GM12878 (cell line): ENCODE results near the gene MRAP2. TPM values are rescaled to one million over a fixed set of nuclear protein-coding genes. Genes with fewer than 3 reads are reported as not detected.

ENCODE experiments used
- ATAC-seq: fragments of 200-7000 bp; cut with Tn5 transposase; 3 replicates; pipeline ENCODE4 v1.9.1; 2020; ENCODE audit warnings: mild to moderate bottlenecking, moderate library complexity
- BruUV-seq: library from RNA; stranded (reverse); fragments of 400-500 nt; replicated peaks from 2 replicates; lab custom pipeline; 2021; lab: Mats Ljungman, UMichigan
- CTCF ChIA-PET: fragments of 300-600 bp; sonication (Branson Sonifier 250); formaldehyde crosslinking; extraction: SDS; loops from one replicate; lab custom pipeline; 2021; ENCODE audit warnings: inconsistent platforms; lab: Yijun Ruan, JAX
- POLR2A ChIA-PET: fragments of 350-600 bp; formaldehyde crosslinking; extraction: SDS; loops from one replicate; lab custom pipeline; 2021; ENCODE audit warnings: inconsistent platforms; lab: Charles Lee
- RAD21 ChIA-PET: fragments of 300-600 bp; sonication (Branson Sonifier 250); formaldehyde crosslinking; loops from one replicate; lab custom pipeline; 2023; ENCODE audit warnings: antibody characterized with exemption; ENCODE audit not compliant: unreplicated experiment; lab: Charles Lee
- SMC1A ChIA-PET: fragments of 300-600 bp; sonication (Branson Sonifier 250); formaldehyde crosslinking; loops from one replicate; lab custom pipeline; 2023; ENCODE audit not compliant: unreplicated experiment, uncharacterized antibody; lab: Charles Lee
- DNase-seq: peaks from one replicate; pipeline ENCODE4 v3.0.0-alpha.2; 2011; ENCODE audit warnings: low read depth, low spot score
- FAIRE-seq: peaks from 3 replicates; lab custom pipeline; 2011; peaks lifted over from hg19 to GRCh38; lab: Jason Lieb, UNC
- H2AFZ ChIP-seq: 2 replicates; pipeline ENCODE4 v1.6.0; 2011; ENCODE audit warnings: low read depth, low read length, control low read depth; ENCODE audit not compliant: control insufficient read depth
- H3K27ac ChIP-seq: 2 replicates; pipeline ENCODE4 v1.5.1; 2011; ENCODE audit warnings: control low read depth; ENCODE audit not compliant: control insufficient read depth, insufficient read depth
- H3K27me3 ChIP-seq, 2 experiments: replicated peaks in 1 of 2; 2 replicates each; pipeline versions ENCODE4 v1.6.0 to v1.6.1; 2011; ENCODE audit warnings: low read length in 1 of 2; ENCODE audit not compliant: control insufficient read depth in 2 of 2, insufficient read depth in 2 of 2
- H3K36me3 ChIP-seq, 2 experiments: 2 replicates each; pipeline ENCODE4 v1.5.1; 2011; ENCODE audit warnings: low read length in 1 of 2; ENCODE audit not compliant: control insufficient read depth in 2 of 2, insufficient read depth in 2 of 2
- H3K4me1 ChIP-seq: 2 replicates; pipeline ENCODE4 v1.6.1; 2011; ENCODE audit warnings: mild to moderate bottlenecking, low read length, moderate library complexity, mixed read lengths; ENCODE audit not compliant: control insufficient read depth, insufficient read depth
- H3K4me2 ChIP-seq: 2 replicates; pipeline ENCODE4 v1.6.0; 2011; ENCODE audit warnings: control low read depth; ENCODE audit not compliant: control insufficient read depth, insufficient read depth
- H3K4me3 ChIP-seq: fragments of 200-600 bp; sonication (generic); 2 replicates; pipeline ENCODE4 v1.5.1; 2016
- H3K79me2 ChIP-seq: 2 replicates; pipeline ENCODE4 v1.6.0; 2011; ENCODE audit warnings: low read length; ENCODE audit not compliant: control insufficient read depth, insufficient read depth
- H3K9ac ChIP-seq: 2 replicates; pipeline ENCODE4 v1.8.0; 2011; ENCODE audit warnings: low read length, control low read depth, mixed read lengths; ENCODE audit not compliant: control insufficient read depth, insufficient read depth
- H3K9me3 ChIP-seq: replicated peaks from 3 replicates; pipeline ENCODE4 v1.5.1; 2011; ENCODE audit warnings: mild to moderate bottlenecking, low read length; ENCODE audit not compliant: control insufficient read depth, insufficient read depth
- H4K20me1 ChIP-seq: 2 replicates; pipeline ENCODE4 v1.6.0; 2011; ENCODE audit not compliant: control insufficient read depth, insufficient read depth
- CBX3 ChIP-seq: fragments of 200-600 bp; sonication (generic); IDR thresholded peaks from 2 replicates; pipeline ENCODE4 v1.6.1; 2016; ENCODE audit warnings: low read depth, borderline replicate concordance
- ETV6 ChIP-seq, 2 experiments: fragments of 450-650 bp in 1 of 2; IDR thresholded peaks in 1 of 2; conservative IDR thresholded peaks in 1 of 2; 2 replicates each; pipeline ENCODE4 v1.6.1; 2014; ENCODE audit warnings: antibody characterized with exemption in 1 of 2, borderline replicate concordance in 1 of 2, low read depth in 1 of 2, mild to moderate bottlenecking in 1 of 2, moderate library complexity in 1 of 2
- IKZF1 ChIP-seq: fragments of 450-650 bp; conservative IDR thresholded peaks from 2 replicates; pipeline ENCODE4 v1.6.1; 2017; ENCODE audit warnings: antibody characterized with exemption, mild to moderate bottlenecking
- MEF2B ChIP-seq: fragments of 450-650 bp; IDR thresholded peaks from 2 replicates; pipeline ENCODE4 v1.6.1; 2018; ENCODE audit warnings: mild to moderate bottlenecking, moderate library complexity; ENCODE audit not compliant: partially characterized antibody, poor library complexity, severe bottlenecking
- MYB ChIP-seq: fragments of 150-350 bp; IDR thresholded peaks from 2 replicates; pipeline ENCODE4 v1.6.1; 2014; ENCODE audit warnings: mild to moderate bottlenecking, low read depth, low read length, borderline replicate concordance
- RBBP5 ChIP-seq: fragments of 200-600 bp; sonication (generic); conservative IDR thresholded peaks from 2 replicates; pipeline ENCODE4 v1.6.1; 2016
- SIN3A ChIP-seq: IDR thresholded peaks from 2 replicates; pipeline ENCODE4 v1.6.1; 2012; ENCODE audit warnings: low read depth, low read length, improper control_type of control experiment
- TBL1XR1 ChIP-seq: IDR thresholded peaks from 2 replicates; pipeline ENCODE4 v1.6.1; 2012; ENCODE audit warnings: low read depth, low read length, improper control_type of control experiment
- in situ Hi-C: fragments of 300-500 bp; cut with MboI; formaldehyde crosslinking; loops from 9 replicates; pipeline ENCODE4 v1.14.3; 2018; ENCODE audit warnings: mixed read lengths
- intact Hi-C: fragments of 100-400 bp; cut with micrococcal nuclease; formaldehyde crosslinking; loops from one replicate; pipeline ENCODE4 v1.14.2; 2022; ENCODE audit not compliant: unreplicated experiment
- polyA plus RNA-seq, 11 experiments: library from polyadenylated mRNA; depleted of rRNA in 4 of 11; unstranded in 6 of 11; stranded (reverse) in 5 of 11; fragments of >200 nt; fragmentation: Nextera tagmentation in 4 of 11; fragmentation: Illumina TruSeq in 1 of 11; extraction: Ambion mirVana in 4 of 11; extraction: Trizol in 1 of 11; gene quantifications; 1 replicate in 1 of 11; 2 replicates in 10 of 11; pipeline versions ENCODE4 v1.2.1 to v1.2.3, GENCODE V29; 2011 to 2016; ENCODE audit warnings: inconsistent platforms in 2 of 11, missing spikeins in 2 of 11, low read depth in 1 of 11
- total RNA-seq, 4 experiments: library from RNA; depleted of rRNA in 3 of 4; stranded (reverse); fragments of >200 nt in 3 of 4; fragmentation: Illumina TruSeq in 1 of 4; extraction: Trizol in 1 of 4; gene quantifications; 2 replicates each; pipeline versions ENCODE4 v1.2.1 to v1.2.3, GENCODE V29; 2013 to 2021
- TF ChIP-seq, protein P1 (sequence below): fragments of 450-650 bp; IDR thresholded peaks from 2 replicates; pipeline ENCODE4 v1.6.1; 2016; ENCODE audit warnings: mild to moderate bottlenecking
- TF ChIP-seq, protein P2 (sequence below): fragments of 450-650 bp; IDR thresholded peaks from 2 replicates; pipeline ENCODE4 v1.6.1; 2018; ENCODE audit warnings: borderline replicate concordance, mild to moderate bottlenecking; ENCODE audit not compliant: partially characterized antibody
- TF ChIP-seq, protein P3 (sequence below), 3 experiments: IDR thresholded peaks in 2 of 3; conservative IDR thresholded peaks in 1 of 3; 2 replicates each; pipeline ENCODE4 v1.5.1; 2011; ENCODE audit warnings: low read depth in 3 of 3, low read length in 3 of 3, mild to moderate bottlenecking in 3 of 3, control low read depth in 2 of 3, moderate library complexity in 2 of 3, inconsistent platforms in 1 of 3, mixed read lengths in 1 of 3; ENCODE audit not compliant: control insufficient read depth in 2 of 3, insufficient read depth in 1 of 3; ENCODE audit errors: extremely low read depth in 1 of 3

MRAP2 gene
- total and polyA plus RNA-seq, 10 of the 15 experiments (the other 5 are each of a cell fraction or from before 2014, with no cell fraction given), result not detected

DNA sequence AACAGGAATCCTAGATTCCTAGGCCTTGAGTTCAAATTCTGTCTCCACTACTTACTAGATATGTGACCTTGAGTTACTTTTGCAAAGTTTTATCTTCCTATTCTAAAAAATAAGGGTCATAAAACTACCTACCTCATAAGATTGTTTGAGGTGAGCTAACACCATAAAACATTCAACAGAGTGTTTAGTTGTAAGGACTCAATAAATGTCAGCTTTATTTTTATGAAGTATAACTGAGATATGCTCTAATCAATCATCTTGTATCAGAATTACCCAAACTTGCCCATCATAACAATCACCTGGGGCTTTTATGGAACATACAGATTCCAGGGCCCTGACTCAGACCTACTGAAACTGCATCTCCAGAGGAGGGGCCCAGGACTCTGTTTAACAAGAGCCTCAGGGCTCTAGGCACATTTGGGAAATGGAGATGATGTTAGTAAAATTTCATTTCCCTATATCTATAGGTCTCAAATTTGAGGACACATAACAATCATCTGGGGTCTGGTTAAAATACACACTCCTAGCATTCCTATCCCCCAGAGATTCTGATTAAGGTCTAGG lies 35.5 kb upstream of the MRAP2 start:
- no peak for FAIRE-seq
- Histone ChIP-seq H4K20me1 (no peaks in the 10 kb centered on the region), H3K79me2 (no peaks in the 10 kb centered on the region), H3K27ac (no peak overlapping the region), H3K36me3 (no peaks in the 10 kb centered on the region), H3K27me3 (no peaks in the 10 kb centered on the region), H3K9ac (no peak overlapping the region), H2AFZ (no peak overlapping the region), H3K9me3 (no peaks in the 10 kb centered on the region), H3K4me1 (no peaks in the 10 kb centered on the region), H3K4me3 (no peak overlapping the region), H3K4me2 (no peak overlapping the region)
- in situ Hi-C loops (no loop called here), intact Hi-C loops (no loop called here)
- POLR2A ChIA-PET, result no interaction called here
- ATAC-seq, result no peak
- SMC1A ChIA-PET, result interaction anchor here (1.7 kb wide), 1 partner anchor 13 kb away, joined by 4 read pairs; no protein-coding TSS in a partner anchor
- no TSS peak for BruUV-seq
- no peak for DNase-seq
- no peak for TF ChIP-seq SIN3A
- TF ChIP-seq TBL1XR1, result no peak
- TF ChIP-seq MEF2B, result no peak
- TF ChIP-seq, protein P1, sequence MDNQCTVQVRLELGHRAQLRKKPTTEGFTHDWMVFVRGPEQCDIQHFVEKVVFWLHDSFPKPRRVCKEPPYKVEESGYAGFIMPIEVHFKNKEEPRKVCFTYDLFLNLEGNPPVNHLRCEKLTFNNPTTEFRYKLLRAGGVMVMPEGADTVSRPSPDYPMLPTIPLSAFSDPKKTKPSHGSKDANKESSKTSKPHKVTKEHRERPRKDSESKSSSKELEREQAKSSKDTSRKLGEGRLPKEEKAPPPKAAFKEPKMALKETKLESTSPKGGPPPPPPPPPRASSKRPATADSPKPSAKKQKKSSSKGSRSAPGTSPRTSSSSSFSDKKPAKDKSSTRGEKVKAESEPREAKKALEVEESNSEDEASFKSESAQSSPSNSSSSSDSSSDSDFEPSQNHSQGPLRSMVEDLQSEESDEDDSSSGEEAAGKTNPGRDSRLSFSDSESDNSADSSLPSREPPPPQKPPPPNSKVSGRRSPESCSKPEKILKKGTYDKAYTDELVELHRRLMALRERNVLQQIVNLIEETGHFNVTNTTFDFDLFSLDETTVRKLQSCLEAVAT, result no peak
- no peak for TF ChIP-seq RBBP5
- TF ChIP-seq CBX3, result no peak
- no peak for TF ChIP-seq MYB
- no peak for TF ChIP-seq IKZF1
- TF ChIP-seq, protein P2, sequence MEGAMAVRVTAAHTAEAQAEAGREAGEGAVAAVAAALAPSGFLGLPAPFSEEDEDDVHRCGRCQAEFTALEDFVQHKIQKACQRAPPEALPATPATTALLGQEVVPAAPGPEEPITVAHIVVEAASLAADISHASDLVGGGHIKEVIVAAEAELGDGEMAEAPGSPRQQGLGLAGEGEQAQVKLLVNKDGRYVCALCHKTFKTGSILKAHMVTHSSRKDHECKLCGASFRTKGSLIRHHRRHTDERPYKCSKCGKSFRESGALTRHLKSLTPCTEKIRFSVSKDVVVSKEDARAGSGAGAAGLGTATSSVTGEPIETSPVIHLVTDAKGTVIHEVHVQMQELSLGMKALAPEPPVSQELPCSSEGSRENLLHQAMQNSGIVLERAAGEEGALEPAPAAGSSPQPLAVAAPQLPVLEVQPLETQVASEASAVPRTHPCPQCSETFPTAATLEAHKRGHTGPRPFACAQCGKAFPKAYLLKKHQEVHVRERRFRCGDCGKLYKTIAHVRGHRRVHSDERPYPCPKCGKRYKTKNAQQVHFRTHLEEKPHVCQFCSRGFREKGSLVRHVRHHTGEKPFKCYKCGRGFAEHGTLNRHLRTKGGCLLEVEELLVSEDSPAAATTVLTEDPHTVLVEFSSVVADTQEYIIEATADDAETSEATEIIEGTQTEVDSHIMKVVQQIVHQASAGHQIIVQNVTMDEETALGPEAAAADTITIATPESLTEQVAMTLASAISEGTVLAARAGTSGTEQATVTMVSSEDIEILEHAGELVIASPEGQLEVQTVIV, result no peak
- no peak for TF ChIP-seq ETV6 (conservative IDR thresholded peaks at IDR 0.05 in 1 of 2, IDR thresholded peaks at IDR 0.05 in 1 of 2; ENCODE audit: borderline replicate concordance in 1 of 2, low read depth in 1 of 2)
- TF ChIP-seq, protein P3, sequence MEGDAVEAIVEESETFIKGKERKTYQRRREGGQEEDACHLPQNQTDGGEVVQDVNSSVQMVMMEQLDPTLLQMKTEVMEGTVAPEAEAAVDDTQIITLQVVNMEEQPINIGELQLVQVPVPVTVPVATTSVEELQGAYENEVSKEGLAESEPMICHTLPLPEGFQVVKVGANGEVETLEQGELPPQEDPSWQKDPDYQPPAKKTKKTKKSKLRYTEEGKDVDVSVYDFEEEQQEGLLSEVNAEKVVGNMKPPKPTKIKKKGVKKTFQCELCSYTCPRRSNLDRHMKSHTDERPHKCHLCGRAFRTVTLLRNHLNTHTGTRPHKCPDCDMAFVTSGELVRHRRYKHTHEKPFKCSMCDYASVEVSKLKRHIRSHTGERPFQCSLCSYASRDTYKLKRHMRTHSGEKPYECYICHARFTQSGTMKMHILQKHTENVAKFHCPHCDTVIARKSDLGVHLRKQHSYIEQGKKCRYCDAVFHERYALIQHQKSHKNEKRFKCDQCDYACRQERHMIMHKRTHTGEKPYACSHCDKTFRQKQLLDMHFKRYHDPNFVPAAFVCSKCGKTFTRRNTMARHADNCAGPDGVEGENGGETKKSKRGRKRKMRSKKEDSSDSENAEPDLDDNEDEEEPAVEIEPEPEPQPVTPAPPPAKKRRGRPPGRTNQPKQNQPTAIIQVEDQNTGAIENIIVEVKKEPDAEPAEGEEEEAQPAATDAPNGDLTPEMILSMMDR (IDR thresholded peaks at IDR 0.05 in 2 of 3, conservative IDR thresholded peaks at IDR 0.05 in 1 of 3; ENCODE audit: control insufficient read depth in 2 of 3, extremely low read depth in 1 of 3, insufficient read depth in 1 of 3, low read depth in 3 of 3, low read length in 3 of 3), result no peak
- RAD21 ChIA-PET, result interaction anchor here (0.6 kb wide), 1 partner anchor 292 kb away, joined by 3 read pairs; no protein-coding TSS in a partner anchor
- CTCF ChIA-PET, result interaction anchor here (1.2 to 1.3 kb wide), 2 partner anchors 10 to 223 kb away, joined by 3 read pairs; no protein-coding TSS in a partner anchor
